Right lobe of liver (tissue), 6 donors: ENCODE results near the gene PHF14. TPM values are rescaled to one million over a fixed set of nuclear protein-coding genes. Genes with fewer than 3 reads are reported as not detected.

Source experiments
- ATAC-seq, 4 donors: fragments of 200-7000 bp; cut with Tn5 transposase; one replicate each; pipeline ENCODE4 v1.9.1; 2020; ENCODE audit warnings: mild to moderate bottlenecking in 4 of 4, moderate library complexity in 4 of 4
- DNase-seq, 3 donors: peaks; one replicate each; pipeline ENCODE4 v3.0.0-alpha.2; 2020
- H3K27ac ChIP-seq, 3 donors: fragments of 200-600 bp; one replicate each; pipeline ENCODE4 v1.8.0; 2022
- H3K27me3 ChIP-seq, 2 donors: fragments of 200-600 bp; one replicate each; pipeline ENCODE4 v1.8.0; 2022
- H3K36me3 ChIP-seq, 4 donors: fragments of 200-600 bp; sonication (generic) in 1 of 4; one replicate each; pipeline versions ENCODE4 v1.5.1 to v1.8.0; 2017 to 2022; ENCODE audit warnings: control low read depth in 1 of 4
- H3K4me1 ChIP-seq, 4 donors: fragments of 200-600 bp; sonication (generic) in 1 of 4; one replicate each; pipeline versions ENCODE4 v1.5.1 to v1.8.0; 2017 to 2022; ENCODE audit warnings: control low read depth in 1 of 4
- H3K4me3 ChIP-seq, 3 donors: fragments of 200-600 bp; one replicate each; pipeline ENCODE4 v1.8.0; 2022
- H3K9me3 ChIP-seq, 4 donors: fragments of 200-600 bp; sonication (generic) in 1 of 4; one replicate each; pipeline versions ENCODE4 v1.5.1 to v1.8.0; 2017 to 2022; ENCODE audit warnings: control low read depth in 1 of 4
- CTCF ChIP-seq, 4 donors: fragments of 200-600 bp in 3 of 4; fragments of 450-650 bp in 1 of 4; IDR thresholded peaks; one replicate each; pipeline versions ENCODE4 v1.5.1 to v1.8.0; 2016 to 2022; ENCODE audit warnings: antibody characterized with exemption in 4 of 4, mild to moderate bottlenecking in 2 of 4
- POLR2A ChIP-seq: fragments of 450-650 bp; IDR thresholded peaks from one replicate; pipeline ENCODE4 v1.6.1; 2017; ENCODE audit warnings: antibody characterized with exemption, mild to moderate bottlenecking
- WGBS: methylation state at CpG from one replicate; pipeline ENCODE4 v1.1.6; 2018; ENCODE audit warnings: low coverage, low lambda C conversion rate; ENCODE audit not compliant: insufficient coverage; ENCODE audit errors: missing lambda C conversion rate; 5-methylcytosine and 5-hydroxymethylcytosine counted together
- intact Hi-C, 2 donors: fragments of 100-400 bp; cut with DNase I; formaldehyde crosslinking; loops; one replicate each; pipeline versions ENCODE4 v1.11.2 to v1.14.1; 2022
- total RNA-seq, 6 experiments: library from RNA; depleted of rRNA in 2 of 6; stranded (reverse); fragments of >200 nt in 2 of 6; fragmentation: NEBNext Ultra II Directional in 3 of 6; extraction: Animal tissue kit (Norgen Biotek cat#: 25700) in 3 of 6; gene quantifications; one replicate each; pipeline versions ENCODE4 v1.1.0 to v1.2.4, GENCODE V29; 2016 to 2023
- donor health status: DM: no; HTN: yes; CAD: no.
- donor health status: DM: no; HTN: no; CAD: no.
- donor health status: DM: no; HTN: no; CAD: no.
- donor health status: DM: no; HTN: yes; CAD: no.
- donor health status: DM: no; HTN: yes; CAD: no.

PHF14 gene
- total RNA-seq, 6 experiments from 2014 or later = 13.5 to 25.7 (median 16.7) TPM

DNA sequence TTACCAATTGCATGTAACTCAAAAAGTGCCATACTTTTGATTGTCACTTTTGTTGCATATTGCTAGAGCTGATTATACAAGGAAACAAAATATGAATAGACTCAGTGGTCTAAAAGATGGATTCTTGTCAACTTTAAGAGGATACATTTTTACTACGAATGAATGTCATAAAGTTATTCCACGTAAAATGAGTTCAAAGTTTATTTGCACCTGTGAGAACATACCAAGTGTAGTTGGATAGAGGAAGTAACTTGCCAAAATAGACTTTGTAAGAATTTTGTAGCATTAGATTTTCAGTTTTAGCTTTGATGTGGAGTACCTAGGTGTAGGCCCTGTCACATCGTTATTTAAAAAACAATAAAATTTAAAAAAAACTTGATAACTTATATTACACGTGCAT, 106.2 kb downstream of the PHF14 start:
- H3K9me3 ChIP-seq = peaks cover 0 to 5% (median 0%) of the 10 kb centered on the region in 4 donors
- H3K4me1 ChIP-seq = no peaks in the 10 kb centered on the region
- H3K4me3 ChIP-seq = no peak overlapping the region
- H3K36me3 ChIP-seq = no peaks in the 10 kb centered on the region
- no peaks in the 10 kb centered on the region for H3K27me3 ChIP-seq
- H3K27ac ChIP-seq = no peak overlapping the region
- intact Hi-C loops = no loop called here
- ATAC-seq (no peak), DNase-seq (no peak)
- 93% methylated on average over 4 of the region's 4 CpGs for WGBS
- TF ChIP-seq POLR2A (no peak), CTCF (IDR thresholded peaks at IDR 0.05) (no peak)

DNA sequence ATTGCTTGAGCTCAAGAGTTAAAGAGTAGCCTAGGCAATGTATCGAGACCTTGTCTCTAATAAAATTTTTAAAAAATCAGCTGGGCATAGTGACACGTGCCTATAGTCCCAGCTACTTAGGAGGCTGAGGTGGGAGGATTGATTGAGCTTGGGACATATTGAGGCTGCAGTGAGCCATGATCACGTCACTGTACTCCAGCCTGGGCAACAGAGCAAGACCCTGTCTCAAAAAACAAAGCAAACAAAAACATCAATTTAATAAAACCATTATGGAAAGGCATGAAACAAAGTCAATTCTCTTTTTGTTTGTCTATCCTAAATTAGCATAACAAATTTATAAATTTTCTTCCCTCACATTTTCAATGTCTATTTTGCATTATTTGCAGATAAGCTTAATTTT, 108.4 kb downstream of the PHF14 start:
- ATAC-seq (no peak), DNase-seq (no peak)
- TF ChIP-seq POLR2A (no peak), CTCF (IDR thresholded peaks at IDR 0.05) (no peak)
- Histone ChIP-seq H3K4me1 (no peaks in the 10 kb centered on the region), H3K27ac (no peak overlapping the region), H3K9me3 (peaks cover 0 to 5% (median 0%) of the 10 kb centered on the region in 4 donors), H3K36me3 (no peaks in the 10 kb centered on the region), H3K27me3 (no peaks in the 10 kb centered on the region), H3K4me3 (no peak overlapping the region)
- 93% methylated on average over 3 of the region's 3 CpGs for WGBS
- intact Hi-C loops = no loop called here

DNA sequence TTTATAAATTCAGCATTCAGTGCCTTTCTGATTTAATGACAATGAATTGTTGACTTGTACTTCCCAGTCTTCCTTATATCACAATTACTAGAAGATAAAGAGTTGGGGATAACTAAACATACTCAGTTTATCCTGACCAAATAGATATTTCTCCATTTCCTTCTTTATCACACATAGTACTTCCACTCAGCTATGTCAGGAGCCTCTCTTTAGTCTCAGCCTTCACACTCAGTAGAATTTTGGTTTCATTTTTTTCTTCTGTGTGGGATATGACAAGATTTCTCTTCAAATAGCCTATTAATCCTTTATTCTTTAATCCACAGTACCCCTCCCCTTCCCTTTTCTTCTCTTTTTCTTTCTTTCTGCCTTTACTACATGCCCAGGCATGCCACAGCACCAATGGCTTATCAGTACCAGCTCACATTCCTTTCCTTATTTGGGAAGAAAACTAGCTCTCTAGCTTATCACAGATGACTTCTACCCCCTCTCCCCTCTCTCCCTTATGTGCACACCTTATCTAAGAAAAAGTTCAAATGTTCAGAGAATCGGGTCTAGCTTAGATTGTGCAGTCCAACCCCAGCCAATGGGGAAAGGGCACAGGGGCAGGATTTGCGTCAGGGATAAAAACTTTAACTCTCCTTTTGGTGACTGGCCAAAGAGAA, 109.0 kb downstream of the PHF14 start:
- no peak for DNase-seq
- no peak for ATAC-seq
- H3K9me3 ChIP-seq = peaks cover 0 to 5% (median 0%) of the 10 kb centered on the region in 4 donors
- TF ChIP-seq CTCF (IDR thresholded peaks at IDR 0.05) = no peak
- TF ChIP-seq POLR2A = no peak
- no peaks in the 10 kb centered on the region for H3K27me3 ChIP-seq
- WGBS = 63% methylated on average over 2 of the region's 2 CpGs
- H3K4me3 ChIP-seq = no peak overlapping the region
- no peaks in the 10 kb centered on the region for H3K36me3 ChIP-seq
- no peaks in the 10 kb centered on the region for H3K4me1 ChIP-seq
- no peak overlapping the region for H3K27ac ChIP-seq
- intact Hi-C loops = no loop called here

DNA sequence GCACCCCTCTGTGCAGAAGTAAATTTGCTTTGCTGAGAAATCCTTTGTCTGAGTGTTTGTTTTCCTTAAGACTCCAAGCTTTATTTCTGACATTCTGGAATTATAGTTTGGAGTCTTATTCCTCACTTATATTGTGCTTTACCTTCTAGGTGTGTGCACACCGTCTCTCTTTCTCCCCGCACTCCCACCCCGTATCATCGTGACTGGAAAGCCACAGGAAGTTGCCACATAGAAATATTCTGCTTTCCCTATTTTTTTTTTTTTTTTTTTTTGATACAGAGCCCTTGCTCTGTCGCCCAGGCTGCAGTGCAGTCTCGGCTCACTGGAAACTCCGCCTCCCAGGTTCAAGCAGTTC, 109.5 kb downstream of the PHF14 start:
- Histone ChIP-seq H3K36me3 (no peaks in the 10 kb centered on the region), H3K9me3 (peaks cover 0 to 5% (median 0%) of the 10 kb centered on the region in 4 donors), H3K4me1 (no peaks in the 10 kb centered on the region), H3K27ac (no peak overlapping the region), H3K4me3 (no peak overlapping the region), H3K27me3 (no peaks in the 10 kb centered on the region)
- 100% methylated on average over 3 of the region's 7 CpGs for WGBS
- intact Hi-C loops = no loop called here
- no peak for ATAC-seq
- no peak for DNase-seq
- TF ChIP-seq CTCF (IDR thresholded peaks at IDR 0.05) (no peak), POLR2A (no peak)
